Umbilical cord (tissue), 2 donors: Measurements from ENCODE around the gene HBS1L. TPM values are rescaled to one million over a fixed set of nuclear protein-coding genes. Genes with fewer than 3 reads are reported as not detected.

Source experiments
- DNase-seq: peaks from one replicate; pipeline ENCODE4 v3.0.0-alpha.2; 2015; ENCODE audit warnings: low spot score
- total RNA-seq: library from RNA; depleted of rRNA; stranded (reverse); fragments of >200 nt; gene quantifications from one replicate; pipeline ENCODE4 v1.2.3, GENCODE V29; 2014; ENCODE audit warnings: low replicate concordance; ENCODE audit not compliant: insufficient read depth

Gene HBS1L
- total RNA-seq, 1 donor from 2014 or later: 96.5 TPM

DNA sequence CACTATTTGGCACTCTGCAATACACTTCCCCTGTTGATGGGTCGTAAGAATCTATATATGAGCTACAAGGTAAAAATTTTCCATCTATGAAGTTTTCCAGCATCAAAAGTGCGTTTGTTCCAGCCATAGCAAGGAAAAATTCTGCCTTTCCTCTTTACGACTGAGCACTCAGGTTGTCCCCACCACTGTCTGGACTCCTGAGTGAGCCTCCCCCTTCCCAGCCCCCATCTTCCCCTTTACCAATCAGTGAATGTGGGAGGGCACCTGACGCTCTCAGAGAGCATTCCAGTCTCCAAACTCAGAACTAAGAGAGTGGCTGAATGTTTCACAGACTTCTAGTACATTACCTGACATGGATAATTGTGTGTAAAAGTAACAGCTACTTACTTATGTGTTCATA is 104.7 kb downstream of the HBS1L start, which contains the start of gene ALDH8A1:
ALDH8A1 (minus strand) TSS at position 175 of the 400 bp plus-strand sequence; CDS start at position 127, 48 bp downstream.
- no peak for DNase-seq

DNA sequence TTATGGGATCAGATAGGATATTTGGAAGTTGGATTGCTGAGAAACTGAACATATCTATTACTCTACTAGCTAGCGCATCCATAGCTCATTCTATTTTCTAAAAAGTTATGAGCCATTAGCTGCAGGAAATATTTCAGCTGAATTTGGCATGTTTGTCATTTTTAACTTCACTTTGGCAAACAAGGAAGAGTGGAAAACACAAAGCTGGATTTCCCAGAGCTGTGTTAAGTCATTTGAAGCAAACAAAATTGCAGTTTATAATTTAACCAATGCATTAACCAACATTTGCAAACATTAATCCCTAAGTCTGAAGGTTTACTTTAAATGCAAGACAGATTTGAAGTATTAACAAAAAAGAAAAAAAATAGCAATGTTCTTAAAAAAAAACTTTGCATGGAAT is 105.9 kb downstream of the HBS1L start:
- no peak for DNase-seq

DNA sequence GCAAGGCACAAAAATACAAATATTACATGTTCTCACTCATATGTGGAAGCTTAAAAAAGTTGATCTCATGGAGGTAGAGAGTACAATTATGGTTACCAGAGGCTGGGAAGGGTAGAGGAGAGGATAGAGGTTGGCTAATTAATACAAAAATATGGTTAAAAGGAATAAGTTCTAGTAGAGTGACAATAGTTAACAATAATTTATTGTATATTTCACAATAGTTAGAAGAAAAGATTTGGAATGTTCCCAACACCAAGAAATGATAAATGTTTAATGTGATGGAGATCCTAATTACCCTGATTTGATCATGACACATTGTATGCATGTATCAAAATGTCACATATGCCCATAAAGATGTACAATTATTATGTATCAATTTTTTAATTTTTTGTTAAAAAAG is 106.5 kb downstream of the HBS1L start:
- DNase-seq: no peak

DNA sequence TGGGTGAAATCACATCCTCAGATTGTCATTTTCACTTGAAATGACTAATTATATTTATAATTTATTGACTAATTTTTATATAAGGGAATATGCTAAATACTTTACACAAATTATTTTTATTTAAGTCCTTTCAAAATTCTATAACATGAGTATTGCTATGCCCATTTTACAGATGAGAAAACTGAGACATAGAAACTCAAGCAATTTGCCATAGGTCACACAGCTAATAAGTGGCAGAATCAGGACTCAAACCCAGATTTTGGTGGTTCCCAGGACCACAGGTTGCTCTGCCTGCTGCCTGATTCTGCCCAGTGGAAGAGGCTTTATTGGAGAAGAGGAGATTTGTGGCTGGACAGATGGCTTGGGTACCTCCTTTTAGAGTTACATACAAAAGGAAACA is 109.6 kb downstream of the HBS1L start:
- DNase-seq: no peak

DNA sequence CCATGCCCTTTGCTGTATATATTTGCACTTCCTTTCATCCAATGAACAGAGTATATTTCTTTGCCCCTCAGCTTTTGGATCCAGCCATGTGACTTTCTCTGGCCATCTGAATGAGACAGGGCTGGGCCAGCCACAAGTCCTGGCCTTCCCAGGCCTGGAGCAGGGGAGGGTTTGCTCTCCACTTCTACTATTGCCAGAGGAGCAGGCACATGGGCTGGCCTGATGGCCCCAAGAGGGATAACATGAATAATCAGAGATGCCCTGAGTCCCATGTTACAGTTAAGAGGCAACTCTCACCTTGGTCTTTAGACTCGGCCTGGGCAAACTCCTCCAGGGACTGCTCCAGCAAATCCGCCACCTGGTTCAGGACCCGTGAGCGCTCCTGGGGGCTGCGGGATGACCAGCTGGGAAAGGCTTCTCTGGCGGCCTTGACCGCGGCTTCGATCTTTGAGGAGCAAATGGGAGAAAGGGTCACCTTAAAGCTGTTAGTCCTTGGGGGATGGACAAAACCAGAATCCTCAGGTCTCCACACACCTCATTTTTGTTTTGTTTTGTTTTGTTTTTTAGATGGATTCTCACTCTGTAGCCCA is 111.0 kb downstream of the HBS1L start:
- DNase-seq: no peak

DNA sequence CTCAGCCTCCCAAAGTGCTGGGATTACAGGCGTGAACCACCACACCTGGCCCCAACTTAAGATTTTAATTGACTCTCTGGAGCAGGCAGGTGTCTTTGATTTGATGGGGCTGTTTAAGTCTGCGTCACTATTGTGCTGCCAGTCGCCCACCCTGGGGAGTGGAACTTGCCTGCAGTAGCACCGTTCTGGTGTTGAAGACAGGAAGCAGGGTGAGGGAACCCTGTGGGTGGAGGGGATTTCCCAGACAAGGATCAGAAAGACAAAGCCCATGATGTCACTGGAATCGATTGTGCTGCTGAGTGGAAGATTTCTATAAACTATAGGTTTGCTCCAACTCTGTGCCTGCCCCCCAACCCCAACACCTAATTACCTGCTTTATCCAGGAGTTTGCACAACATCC is 115.7 kb downstream of the HBS1L start:
- no peak for DNase-seq

DNA sequence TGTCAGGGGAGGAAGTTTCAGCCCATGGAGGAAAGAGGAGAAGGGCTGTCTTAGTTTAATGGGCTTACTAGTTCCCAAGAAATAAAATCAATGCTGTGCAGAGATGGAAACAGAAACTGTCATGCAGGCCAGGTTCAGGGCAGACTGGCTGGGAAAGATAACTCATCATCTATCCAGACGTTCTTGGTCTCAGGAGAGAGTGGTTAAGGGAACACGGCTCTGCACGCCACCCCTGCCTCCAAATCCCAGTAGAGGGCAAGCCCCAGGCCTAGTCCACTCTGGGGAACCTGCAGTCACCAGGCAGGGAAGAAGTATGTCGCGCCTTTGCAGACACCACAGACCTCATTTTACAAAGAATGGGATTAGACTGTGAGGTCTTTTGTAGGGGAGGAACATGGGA is 117.2 kb downstream of the HBS1L start:
- no peak for DNase-seq

DNA sequence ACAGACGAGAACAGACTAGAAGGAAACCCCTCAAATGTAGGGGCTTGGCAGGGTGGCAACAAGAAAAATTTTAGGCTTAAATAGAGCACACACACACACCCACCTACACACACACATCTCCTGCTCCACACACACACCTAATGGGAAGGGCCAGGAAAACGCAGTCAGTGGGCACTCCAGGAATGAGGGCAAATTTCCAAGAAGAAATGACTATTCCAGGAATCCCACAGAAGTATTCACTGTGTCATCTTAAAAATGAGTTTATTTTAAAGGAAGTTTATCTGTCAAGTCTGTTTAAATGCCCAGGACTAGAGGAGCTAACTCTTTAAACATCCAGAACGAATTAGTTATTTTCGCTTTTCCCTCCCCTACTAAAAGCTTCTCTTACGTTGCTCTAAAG is 117.7 kb downstream of the HBS1L start:
- DNase-seq: peak; percentile 5

DNA sequence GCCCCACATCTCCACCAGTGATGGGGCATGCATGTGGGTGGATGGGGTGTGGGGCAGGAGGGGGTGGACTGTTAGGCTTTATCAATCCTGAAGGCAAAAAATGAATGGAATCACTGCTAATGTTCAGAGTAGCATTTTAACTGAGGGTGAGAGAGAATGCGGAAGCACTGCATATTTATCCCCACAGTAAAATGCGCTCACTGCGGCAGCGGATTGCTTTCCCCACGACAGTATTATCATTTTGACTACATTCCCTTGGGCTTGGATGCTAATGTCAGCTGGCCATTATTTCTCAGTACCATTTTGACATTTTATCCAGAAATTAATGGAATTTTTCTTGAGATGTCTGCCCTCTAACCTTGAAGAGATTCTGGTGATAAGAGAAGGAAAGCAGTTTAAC is 118.1 kb downstream of the HBS1L start:
- DNase-seq: peak; percentile 18

DNA sequence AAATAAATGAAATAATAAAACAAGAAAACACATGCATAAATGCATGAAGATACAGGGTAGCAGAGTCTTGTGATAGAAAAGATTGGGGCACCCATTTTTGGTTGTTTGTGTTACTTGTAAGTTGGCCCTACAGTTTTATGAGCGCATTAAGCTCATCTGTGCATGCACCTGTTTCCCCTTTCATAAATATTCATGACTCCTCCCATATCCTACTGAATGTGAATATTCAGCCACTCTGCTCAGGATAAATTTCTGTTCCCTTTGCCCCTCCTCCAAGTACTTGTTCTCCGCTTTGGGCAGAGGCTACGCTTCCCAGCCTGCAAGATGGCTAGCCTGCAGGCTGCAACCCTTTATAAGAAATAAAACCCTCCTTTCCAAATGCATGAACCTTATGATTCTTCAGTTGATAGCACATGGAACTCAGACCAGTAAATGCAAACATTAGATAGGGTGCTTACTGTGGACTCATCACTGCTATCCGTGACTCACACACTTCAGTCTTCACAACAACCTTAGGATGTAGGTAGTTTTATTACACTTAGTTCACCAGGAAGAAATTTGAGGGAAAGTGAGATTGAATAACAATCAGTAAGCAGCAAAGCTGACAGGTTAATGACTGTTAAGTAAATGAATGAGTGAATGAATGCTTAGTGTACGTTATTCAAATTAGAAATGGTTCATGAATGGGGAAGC is 119.7 kb downstream of the HBS1L start:
- DNase-seq: no peak

DNA sequence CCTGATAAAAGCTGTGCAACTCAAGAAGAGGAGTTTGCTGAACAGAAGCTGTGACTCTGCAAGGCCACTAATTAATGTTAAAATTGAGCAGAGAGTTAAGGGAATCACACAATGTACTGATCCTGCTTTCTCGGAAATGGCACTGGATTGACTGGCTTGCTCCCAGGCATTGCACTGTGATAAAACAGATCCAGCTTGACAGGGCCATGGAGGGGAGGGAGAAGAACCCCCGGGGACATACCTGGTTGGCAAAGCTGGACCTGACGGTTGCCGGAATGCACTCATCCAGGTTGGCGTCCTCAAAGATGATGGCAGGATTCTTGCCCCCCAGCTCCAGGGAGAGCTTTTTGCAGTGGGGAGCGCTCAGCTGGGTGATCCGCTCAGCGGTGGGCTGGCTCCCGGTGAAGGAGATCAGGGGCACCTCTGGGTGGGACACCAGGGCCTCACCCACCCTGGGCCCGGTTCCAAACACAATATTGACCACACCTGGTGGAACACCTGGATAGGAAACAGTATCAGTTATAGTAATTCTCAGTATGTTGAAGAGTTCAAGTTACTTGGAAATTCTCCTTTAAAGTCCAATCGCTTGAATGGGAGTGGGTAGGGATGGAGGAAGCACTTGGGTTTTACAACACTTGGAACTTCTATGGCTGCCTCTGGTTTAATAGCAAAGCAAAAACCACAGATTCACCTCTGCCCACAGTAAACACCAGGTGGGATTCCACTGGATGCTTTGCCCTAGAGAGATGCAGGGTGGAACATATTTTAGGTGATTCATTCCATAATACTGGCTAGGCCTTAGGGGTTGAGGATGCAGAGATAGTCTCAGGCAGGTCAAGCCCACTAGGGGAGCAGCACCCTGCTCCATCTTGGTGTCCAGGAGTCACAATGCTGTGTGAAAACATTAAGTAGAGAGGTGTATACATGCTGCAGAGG is 121.8 kb downstream of the HBS1L start:
- no peak for DNase-seq

DNA sequence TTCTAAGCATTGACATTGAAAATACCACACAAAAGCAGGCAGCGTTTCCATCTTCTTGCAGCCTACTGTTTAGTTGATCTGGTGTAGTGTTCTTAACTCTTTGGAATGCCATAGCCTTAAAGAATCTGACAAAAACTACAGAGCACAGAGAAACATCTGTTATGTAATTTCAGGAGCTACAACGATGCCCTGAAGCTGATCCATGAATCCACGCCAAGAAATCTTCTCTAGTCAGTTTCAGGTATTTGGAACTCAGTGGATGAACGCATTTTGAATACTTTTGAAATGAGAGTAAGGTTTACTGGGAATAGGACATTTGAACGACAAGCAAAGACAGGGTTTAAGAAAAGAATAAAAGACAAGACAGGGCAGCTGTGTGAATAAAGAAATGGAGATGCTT is 122.5 kb downstream of the HBS1L start:
- no peak for DNase-seq

DNA sequence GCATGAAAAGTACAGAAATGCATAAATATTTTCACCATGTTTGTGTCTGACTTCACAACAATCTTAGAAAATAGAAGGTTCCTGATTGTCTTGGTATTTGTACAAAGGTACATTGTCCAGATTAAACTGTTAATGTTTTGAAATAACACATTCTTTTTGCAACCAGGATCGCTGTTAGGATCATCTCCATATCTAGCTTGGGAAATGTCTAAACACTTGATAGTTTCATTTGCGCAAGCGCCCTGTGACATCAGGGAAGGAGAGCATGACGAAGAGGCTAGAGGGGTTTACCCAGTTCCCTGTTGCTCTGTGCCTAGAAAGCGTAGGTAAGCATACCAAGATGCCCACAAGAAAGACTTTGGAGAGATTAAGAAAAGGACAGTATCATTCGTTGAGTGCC is 124.2 kb downstream of the HBS1L start:
- no peak for DNase-seq

DNA sequence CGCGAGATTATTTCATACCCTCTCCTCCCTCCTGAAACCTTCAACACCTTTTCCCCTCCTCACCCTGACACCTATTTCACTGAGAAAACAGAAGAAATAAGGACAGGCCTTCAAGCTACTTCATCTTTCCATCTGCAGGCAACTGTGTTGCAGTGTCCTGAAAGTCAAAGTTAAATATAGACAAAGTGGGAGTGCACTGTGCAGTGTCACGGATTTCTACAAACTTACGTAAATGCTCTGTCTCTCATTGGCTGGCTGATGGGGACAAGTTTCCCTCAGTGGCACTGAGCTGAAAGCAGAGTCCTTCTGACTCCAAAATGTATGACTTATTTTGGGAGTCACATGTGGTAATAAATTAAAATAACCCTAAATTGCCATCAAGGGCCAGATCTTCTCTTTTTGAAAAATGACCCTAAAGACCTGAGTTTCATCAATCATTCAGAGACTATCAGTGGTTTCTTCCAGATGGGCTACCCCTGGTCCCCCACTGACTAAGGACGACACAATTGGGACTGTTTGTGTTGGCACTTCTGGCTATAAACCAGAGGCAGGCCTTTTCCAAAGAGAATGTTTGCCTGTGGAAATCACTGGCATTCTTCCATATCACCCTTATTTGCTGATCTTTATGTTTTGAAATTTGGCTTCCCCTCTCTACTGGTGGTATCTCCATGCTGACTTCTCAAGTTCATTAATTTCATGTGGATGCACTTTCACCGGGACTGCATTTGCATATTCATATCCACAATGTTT is 126.3 kb downstream of the HBS1L start:
- DNase-seq: no peak

DNA sequence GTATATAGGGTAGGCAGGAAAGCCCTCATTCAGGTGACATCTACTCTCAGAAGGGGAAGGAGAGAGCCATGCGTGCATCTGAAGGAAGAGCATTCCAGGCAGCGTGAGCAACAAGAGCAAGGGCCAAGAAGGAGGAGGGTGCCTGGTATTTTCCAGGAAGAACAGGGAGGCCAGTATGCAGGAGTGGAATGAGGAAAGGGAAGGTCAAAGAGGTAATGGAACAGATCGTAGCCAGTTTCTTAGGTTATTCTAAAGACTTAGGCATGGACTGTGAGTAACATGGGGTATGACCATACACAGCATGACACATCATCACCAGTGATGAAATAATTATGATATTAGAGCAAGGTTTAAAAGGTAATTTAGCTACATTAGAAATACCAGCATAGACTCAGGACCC is 128.8 kb downstream of the HBS1L start:
- no peak for DNase-seq

DNA sequence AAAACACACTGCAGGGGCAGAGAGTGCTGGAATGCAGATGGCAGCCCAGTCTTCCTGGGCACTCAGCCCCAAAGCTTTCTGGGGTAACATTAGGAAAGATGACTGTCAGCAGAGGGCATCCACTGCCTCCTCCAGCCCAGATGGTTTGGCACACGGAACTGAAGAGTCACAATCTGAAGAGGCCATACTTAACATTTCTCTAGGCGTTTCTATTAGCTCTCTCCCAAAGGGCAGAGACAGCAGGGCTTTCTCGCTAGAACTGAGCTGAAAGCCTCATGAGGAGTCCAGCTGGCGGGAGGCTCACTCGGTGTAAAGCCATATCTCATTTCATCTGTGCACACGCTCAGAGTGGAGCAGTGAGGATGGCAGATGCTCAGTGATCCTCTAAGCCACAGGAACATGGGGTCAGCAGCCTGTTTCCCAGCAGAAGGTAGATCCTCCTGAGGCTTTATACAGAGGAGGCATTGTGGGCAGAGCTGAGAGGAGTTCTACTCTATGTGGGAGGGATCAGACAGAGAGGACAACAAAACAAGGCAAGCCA is 132.8 kb downstream of the HBS1L start:
- DNase-seq: no peak

DNA sequence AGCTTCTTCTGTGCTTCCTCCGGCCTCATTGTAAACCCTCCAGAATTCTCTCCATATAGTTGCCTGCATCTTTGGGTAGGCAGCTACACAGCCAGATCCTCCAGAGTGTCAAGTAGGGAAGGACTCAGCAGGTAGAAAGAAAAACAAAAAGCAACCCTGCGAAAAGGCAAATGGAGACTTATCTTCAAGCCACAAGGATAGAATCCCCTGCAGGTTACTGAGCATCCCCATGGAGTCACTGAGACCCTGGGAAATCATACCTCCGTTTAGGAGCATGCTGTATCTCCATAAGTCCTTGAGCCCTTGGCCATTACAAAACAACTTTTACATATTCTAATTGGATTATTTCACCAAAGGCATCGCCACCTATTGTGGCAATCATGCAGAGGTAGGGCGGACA is 133.3 kb downstream of the HBS1L start:
- DNase-seq: no peak

DNA sequence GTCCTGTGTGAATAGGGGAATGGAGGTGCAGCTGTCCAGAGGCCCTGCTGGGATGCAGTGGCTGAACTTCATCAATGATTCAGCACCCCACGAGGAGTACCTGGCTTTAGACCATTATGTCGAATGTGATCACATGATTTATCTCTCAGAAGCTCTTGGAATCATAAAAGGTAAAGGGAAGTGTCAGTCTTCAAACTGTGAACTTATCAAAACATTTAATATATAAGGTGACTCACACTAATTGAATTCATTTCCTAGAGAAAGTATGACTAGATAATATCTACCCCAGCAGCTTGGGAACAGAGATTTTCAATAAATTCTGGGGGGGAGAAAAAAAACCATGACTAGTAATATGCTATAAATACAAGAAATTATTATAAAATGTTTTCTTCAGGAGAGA is 134.2 kb downstream of the HBS1L start:
- DNase-seq: no peak

DNA sequence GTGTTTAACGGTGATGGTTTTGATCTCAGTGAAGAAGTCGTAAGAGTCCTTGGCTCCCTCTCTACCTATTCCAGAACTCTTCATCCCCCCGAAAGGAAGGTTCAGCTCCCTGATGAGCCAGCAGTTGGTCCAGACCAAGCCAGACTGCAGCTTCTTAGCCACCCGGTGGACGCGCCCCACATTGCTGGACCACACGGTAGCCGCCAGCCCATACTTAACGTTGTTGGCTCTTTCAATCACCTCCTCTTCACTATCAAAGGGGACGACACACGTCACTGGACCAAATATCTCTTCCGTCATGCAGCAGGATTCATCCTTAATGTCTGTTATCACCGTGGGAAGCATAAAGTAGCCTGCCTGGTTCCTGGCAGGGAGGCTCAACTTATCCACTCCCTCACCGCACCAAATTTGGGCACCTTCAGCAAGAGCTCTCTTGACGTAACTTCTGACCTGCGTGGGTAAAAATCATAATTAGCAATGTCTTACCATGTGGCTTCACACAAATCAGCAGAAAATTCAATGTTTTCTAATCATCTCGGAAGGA is 136.1 kb downstream of the HBS1L start:
- DNase-seq: no peak

DNA sequence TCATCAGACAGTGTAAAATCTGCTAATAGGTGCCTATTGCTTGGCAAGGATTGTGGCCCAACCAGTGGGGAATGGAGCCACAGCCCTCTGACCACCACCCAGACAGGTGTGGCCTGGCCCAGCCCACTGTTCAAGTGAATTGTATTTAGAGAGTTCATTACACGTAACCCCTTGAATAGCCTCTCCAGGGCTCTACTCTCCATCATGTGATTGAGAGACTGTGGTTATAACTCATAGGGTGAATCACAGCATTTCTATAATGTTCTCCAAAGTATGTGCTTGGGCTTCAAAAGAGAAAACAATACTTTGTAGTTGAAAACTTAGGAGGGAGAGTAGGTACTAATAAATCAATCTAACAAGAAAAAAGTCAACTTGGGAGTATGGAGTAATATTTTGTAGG is 143.1 kb downstream of the HBS1L start:
- no peak for DNase-seq

DNA sequence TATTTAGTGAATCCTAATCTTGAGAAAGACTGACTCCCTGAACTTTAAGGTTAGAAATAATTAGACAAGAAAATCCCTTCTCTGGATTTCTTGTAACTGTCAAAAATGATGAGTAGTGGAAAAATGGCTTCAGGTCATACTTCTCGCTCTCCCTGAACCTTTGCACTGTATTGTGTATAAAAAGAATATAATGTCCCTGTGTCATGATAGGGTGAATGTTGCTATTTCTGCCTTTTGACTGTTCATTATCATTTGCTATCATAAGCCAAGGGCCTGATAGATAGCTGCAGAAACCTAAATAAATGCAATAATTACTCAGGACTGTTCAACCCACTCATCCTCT is 144.1 kb downstream of the HBS1L start:
- no peak for DNase-seq
